Fibroblast of villous mesenchyme (primary cell): Measurements from ENCODE around the gene KCNQ1. TPM values are rescaled to one million over a fixed set of nuclear protein-coding genes. Genes with fewer than 3 reads are reported as not detected.

Experiments used
- DNase-seq: peaks from one replicate; pipeline ENCODE4 v3.0.0-alpha.2; 2010; ENCODE audit warnings: low read depth
- H3K4me3 ChIP-seq: 2 replicates; pipeline ENCODE4 v1.5.1; 2011; ENCODE audit warnings: low read depth, mild to moderate bottlenecking, low read length
- total RNA-seq: library from RNA; depleted of rRNA; stranded (reverse); fragments of >200 nt; gene quantifications from 2 replicates; pipeline ENCODE4 v1.2.3, GENCODE V29; 2012
- TF ChIP-seq, protein P1 (sequence below): IDR thresholded peaks from 2 replicates; pipeline ENCODE4 v1.5.1; 2012; ENCODE audit warnings: low read depth, mild to moderate bottlenecking, low read length; ENCODE audit not compliant: insufficient read depth

KCNQ1 gene
- total RNA-seq, 1 donor = not detected

DNA sequence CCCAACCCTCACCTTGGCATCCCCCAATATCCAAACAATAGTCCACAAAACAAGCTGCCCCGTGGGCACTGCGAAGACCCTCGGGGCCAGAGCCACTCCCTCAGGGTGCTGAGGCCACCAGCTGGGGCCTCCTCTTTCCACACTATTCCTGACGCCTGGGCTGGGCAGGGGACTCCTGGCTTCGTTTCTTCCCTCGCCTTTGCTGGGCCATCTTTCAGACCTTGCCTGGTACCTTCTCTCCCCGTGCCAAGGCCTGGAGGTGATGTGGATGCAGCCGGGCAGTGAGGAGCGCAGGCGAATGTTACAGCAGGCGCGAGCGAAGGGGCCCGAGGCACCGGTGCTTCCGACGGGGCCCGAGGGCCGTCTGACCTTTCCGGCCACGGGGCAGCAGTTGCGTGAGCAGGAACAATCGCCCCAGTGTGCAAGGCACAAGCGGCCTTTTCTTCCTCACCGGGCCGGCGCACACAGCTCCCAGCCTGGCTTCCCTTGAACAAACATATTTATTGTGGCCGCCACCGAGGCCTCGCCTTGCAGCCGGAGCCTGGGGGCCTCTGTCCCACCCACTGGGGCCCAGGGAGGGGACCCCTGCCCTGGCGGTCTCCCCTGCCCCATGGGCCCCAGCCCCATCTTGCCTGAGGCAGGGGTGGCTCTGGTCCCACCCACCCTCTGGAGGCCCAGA is 287.6 kb downstream of the KCNQ1 start:
- DNase-seq = no peak
- H3K4me3 ChIP-seq = no peak overlapping the region
- TF ChIP-seq, protein P1, sequence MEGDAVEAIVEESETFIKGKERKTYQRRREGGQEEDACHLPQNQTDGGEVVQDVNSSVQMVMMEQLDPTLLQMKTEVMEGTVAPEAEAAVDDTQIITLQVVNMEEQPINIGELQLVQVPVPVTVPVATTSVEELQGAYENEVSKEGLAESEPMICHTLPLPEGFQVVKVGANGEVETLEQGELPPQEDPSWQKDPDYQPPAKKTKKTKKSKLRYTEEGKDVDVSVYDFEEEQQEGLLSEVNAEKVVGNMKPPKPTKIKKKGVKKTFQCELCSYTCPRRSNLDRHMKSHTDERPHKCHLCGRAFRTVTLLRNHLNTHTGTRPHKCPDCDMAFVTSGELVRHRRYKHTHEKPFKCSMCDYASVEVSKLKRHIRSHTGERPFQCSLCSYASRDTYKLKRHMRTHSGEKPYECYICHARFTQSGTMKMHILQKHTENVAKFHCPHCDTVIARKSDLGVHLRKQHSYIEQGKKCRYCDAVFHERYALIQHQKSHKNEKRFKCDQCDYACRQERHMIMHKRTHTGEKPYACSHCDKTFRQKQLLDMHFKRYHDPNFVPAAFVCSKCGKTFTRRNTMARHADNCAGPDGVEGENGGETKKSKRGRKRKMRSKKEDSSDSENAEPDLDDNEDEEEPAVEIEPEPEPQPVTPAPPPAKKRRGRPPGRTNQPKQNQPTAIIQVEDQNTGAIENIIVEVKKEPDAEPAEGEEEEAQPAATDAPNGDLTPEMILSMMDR = no peak

DNA sequence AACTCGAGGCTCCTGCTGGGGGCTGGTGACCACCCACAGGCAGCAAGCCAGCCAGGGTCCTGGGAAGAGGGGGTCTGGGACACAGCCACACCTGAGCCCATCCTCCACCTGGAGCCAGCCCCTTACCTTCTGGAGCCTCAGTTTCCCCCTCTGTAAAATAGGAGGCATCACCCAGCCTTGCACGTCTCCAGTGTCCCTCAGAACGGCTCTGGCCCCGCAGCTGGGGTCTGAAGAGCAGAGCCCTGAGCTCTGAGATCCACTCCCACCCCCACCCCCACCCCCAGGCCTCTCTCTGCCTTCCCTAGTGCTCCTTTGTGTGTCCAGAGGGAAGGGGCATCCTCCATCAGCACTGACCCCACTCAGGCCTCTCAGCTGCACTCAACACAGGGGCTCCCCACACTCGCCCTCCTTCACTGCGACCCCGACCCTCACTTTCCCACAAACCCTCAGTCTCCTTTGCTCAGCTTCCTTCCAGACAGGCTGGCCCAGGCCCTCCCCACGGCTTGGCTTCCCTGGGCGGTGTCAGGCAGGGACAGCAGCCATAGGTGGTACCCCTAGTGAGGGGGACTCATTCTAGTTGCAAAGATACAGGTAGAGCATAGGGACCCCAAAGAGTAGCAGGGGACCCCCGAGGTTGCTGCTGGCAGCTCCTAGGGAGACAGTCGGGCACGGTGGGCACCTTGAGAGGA is 288.3 kb downstream of the KCNQ1 start:
- no peak overlapping the region for H3K4me3 ChIP-seq
- TF ChIP-seq, protein P1 = no peak
- no peak for DNase-seq

DNA sequence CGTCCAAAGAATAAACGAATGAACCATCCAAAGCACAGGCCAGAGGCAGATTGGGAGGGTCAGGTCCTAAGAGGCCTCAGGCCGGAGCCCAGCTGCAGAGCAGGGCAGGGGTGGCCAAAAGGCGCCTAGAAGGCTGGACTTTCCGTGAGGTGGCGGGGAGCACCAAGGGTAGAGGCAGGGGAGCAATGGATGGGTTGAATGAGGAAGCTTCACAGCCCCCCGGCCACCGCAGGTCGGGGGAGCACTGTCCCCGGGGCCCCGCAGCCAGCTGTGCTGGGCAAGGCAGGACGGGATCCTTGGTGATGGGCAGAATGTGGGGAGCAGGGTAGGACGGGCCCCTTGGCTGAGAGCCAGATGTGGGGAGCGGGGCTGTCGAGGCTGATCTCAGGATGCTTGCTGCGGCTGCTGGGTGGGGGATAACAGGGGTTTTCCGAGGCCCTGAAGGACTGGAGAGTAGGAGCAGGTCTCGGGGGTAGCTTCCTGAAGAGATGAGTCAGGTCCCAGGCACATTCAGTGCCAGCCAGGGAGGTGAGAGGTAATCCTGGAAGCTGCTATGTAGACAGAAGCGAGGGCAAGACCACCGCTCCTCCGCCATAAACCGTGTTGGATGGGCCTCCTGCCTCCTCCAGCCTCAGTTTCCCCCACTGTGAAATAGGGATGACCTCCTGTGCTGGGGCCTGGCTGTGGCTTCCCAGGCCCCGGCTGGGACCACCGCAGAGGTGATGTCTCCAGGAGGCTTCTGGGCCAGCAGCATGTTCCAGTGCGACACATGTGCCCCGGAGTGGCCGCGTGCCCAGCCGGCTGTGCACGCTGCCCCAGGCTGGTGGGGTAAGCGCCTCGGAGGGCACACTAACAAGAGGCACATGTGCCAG is 289.6 kb downstream of the KCNQ1 start:
- no peak overlapping the region for H3K4me3 ChIP-seq
- TF ChIP-seq, protein P1 = no peak
- no peak for DNase-seq

DNA sequence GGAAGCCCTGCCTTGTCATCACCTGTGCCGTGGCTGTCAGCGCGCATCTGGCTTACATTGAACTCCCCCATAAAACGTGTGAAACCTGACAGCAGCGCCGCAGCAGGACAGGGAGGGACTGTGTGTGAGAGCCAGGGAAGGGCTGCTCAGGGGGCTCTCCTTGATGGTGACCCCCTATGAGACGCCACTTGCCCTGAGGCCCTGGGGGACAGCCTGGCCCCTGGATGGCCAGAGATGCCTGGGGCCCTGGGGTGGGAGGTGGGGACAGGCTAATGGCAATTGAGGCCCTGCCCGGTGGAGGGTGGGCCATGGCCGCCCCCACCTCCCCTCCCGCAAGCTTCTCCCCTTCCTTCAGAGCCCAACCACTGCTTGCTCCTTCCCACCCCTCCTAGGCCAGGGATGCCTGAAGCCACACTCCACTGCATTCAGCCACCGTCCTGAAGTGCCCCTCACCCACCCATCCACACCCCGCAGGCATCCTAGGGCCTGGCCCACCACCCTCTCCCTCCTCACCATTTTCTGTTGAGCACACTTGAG is 290.3 kb downstream of the KCNQ1 start:
- TF ChIP-seq, protein P1 = no peak
- DNase-seq = no peak
- no peak overlapping the region for H3K4me3 ChIP-seq

DNA sequence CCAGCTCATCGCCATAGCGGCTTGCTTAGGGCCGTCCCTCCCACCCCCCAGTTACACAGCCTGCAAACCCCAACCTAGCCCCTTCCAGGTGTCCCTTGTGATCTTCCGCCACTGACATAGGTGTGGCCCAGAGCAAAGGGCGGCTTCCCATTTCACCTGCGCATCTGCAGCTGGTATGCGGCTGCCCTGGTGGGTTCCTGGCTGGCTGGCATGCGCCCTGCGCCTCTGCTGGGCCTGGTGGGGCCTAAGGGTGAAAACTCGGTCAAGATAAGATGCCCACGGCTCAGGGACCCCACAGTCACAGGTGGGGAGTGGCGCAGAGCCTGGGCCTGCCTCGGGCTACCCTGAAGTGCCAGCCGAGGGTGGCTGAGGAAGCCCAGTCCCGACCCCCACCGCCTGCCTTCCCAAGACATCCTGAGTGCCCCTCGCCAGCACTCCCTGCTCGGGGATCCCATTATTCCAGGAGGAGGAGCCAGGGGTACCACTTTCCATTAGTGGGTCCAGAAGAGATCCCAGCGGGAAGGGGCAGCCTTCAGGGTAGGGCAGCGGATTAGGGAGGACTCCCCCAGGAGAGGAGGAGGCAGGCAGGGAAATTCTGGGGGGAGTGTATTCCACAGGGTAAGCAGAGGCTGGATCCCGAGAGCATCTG is 291.9 kb downstream of the KCNQ1 start:
- DNase-seq = no peak
- TF ChIP-seq, protein P1 = no peak
- H3K4me3 ChIP-seq = no peak overlapping the region

DNA sequence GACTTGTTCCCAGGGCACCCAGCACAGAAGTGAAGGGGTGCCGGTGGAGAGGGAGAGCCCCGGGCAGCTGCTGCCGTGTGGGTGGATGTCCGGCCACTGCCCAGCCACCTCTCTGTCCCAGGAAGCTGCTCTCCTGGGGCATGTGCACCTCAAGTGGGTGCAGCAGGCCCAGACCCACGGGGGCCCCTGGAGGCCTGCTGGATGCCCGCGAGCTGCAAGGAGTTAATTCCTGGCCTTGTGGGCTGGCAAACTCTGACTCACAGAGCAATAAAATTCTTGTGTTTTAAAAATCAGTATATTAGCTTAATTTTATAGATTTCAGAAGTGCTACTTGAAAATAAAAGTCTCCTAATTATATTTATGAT is 292.4 kb downstream of the KCNQ1 start:
- DNase-seq = peak; percentile 36
- no peak overlapping the region for H3K4me3 ChIP-seq
- TF ChIP-seq, protein P1 = no peak
